ENCODE results near the gene CLEC17A. TPM values are rescaled to one million over a fixed set of nuclear protein-coding genes. Genes with fewer than 3 reads are reported as not detected.

Gene CLEC17A
- total and polyA plus RNA-seq, 2 of the 13 experiments (the other 11 are each of a cell fraction or from before 2014, with no cell fraction given), result not detected

GRCh38 chr19:14545716-14546082, 37.2 kb upstream of the CLEC17A start (continued):
- no peak for TF ChIP-seq ZNF142 (CRISPR knock-in tag; IDR thresholded peaks at IDR 0.05)
- no peak for TF ChIP-seq ZNF737 (CRISPR knock-in tag; IDR thresholded peaks at IDR 0.05; ENCODE audit: borderline replicate concordance)
- no peak for TF ChIP-seq ZFYVE20 (CRISPR knock-in tag; IDR thresholded peaks at IDR 0.05; ENCODE audit: borderline replicate concordance, low read depth)
- TF ChIP-seq KLF15 (CRISPR knock-in tag; IDR thresholded peaks at IDR 0.05; ENCODE audit: borderline replicate concordance), result no peak

- POLR2A ChIA-PET, result interaction anchor here (1.1 to 1.4 kb wide), 2 partner anchors 30 to 36 kb away, joined by 4 to 7 read pairs; no protein-coding TSS in a partner anchor
- H3K4me2 ChIP-seq (ENCODE audit: low read depth, low read length), result no peak overlapping the region
- TF ChIP-seq THAP7 (CRISPR knock-in tag; IDR thresholded peaks at IDR 0.05) (no peak), RBM39 (IDR thresholded peaks at IDR 0.05; ENCODE audit: low read depth, low read length, poor library complexity, severe bottlenecking) (no peak), ZNF207 (IDR thresholded peaks at IDR 0.05; ENCODE audit: borderline replicate concordance) (no peak), CERS6 (CRISPR knock-in tag; IDR thresholded peaks at IDR 0.05) (no peak), ATF5 (CRISPR knock-in tag; IDR thresholded peaks at IDR 0.05; ENCODE audit: low read depth) (no peak)
Measured at GRCh38 chr19:14550201-14550754, 32.6 kb upstream of the CLEC17A start.

More at GRCh38 chr19:14550201-14550754, 32.6 kb upstream of the CLEC17A start:
- no TSS peak for BruUV-seq (replicated peaks)
- no peak overlapping the region for H2AFZ ChIP-seq (ENCODE audit: low read length)
- H3K27ac ChIP-seq (ENCODE audit: extremely low read length, insufficient read depth, low read length), result no peak overlapping the region
- ATAC-seq (no peak), FAIRE-seq (no peak), DNase-seq (ENCODE audit: low spot score) (no peak)
- peaks cover 51% of the 10 kb centered on the region for H3K4me1 ChIP-seq (ENCODE audit: insufficient read depth, low read length)
- CTCF ChIA-PET (ENCODE audit: low intra/inter-chr PET ratio, low total read pairs), result no interaction called here
- H3K4me3 ChIP-seq (replicated peaks in 1 of 3; ENCODE audit: insufficient read depth in 1 of 3, low read depth in 2 of 3, low read length in 3 of 3), result no peak overlapping the region
- in situ Hi-C loops (cut with HindIII; ENCODE audit: extremely low pct_ligation_motif_present, low pct_unique_long_range_greater_than_20kb) (no loop called here), intact Hi-C loops (cut with micrococcal nuclease; ENCODE audit: unreplicated experiment) (loop anchor here (2.0 kb wide), 2 partner anchors 13 to 37 kb away; no protein-coding TSS in a partner anchor)
- H3K9ac ChIP-seq (ENCODE audit: insufficient read depth, low read depth, low read length), result no peak overlapping the region
- H3K36me3 ChIP-seq (replicated peaks in 1 of 2; ENCODE audit: control insufficient read depth in 1 of 2, insufficient read depth in 2 of 2, low read length in 2 of 2), result peaks cover 2 to 13% of the 10 kb centered on the region in 2 experiments; a peak in 2 of 5 replicates
- H3K79me2 ChIP-seq (ENCODE audit: insufficient read depth, low read length), result peaks cover 31% of the 10 kb centered on the region
- WGBS (ENCODE audit: low lambda C conversion rate), result 85% methylated on average over 10 of the region's 15 CpGs
- H3K27me3 ChIP-seq (ENCODE audit: control insufficient read depth in 1 of 2, insufficient read depth in 2 of 2, low read length in 2 of 2), result no peaks in the 10 kb centered on the region
- no peaks in the 10 kb centered on the region for H3K9me3 ChIP-seq (ENCODE audit: low read length)
- H4K20me1 ChIP-seq (ENCODE audit: insufficient read depth, low read length), result no peaks in the 10 kb centered on the region; the same call in 1 of the 2 replicates
